NCI-H146 (cell line): ENCODE results near the gene NT5DC1.

Experiments used
- DNase-seq: peaks from one replicate; lab custom pipeline; 2025; lab: John Stamatoyannopoulos, UW

Gene NT5DC1

GRCh38 chr6:116196841-116197240, 96.2 kb downstream of the NT5DC1 start:
- no peak for DNase-seq

GRCh38 chr6:116200619-116201249, 100.1 kb downstream of the NT5DC1 start:
- DNase-seq, result no peak

GRCh38 chr6:116201538-116201937, 100.9 kb downstream of the NT5DC1 start:
- no peak for DNase-seq

GRCh38 chr6:116205281-116205680, 104.6 kb downstream of the NT5DC1 start:
- DNase-seq, result no peak

- DNase-seq, result no peak
Measured at GRCh38 chr6:116206231-116206903, 105.7 kb downstream of the NT5DC1 start.

- DNase-seq, result no peak
Measured at GRCh38 chr6:116208056-116208785, 107.6 kb downstream of the NT5DC1 start.

- DNase-seq, result no peak
Measured at GRCh38 chr6:116210316-116210715, 109.7 kb downstream of the NT5DC1 start.

GRCh38 chr6:116210750-116211425, 110.2 kb downstream of the NT5DC1 start:
- DNase-seq, result no peak

GRCh38 chr6:116214681-116215080, 114.0 kb downstream of the NT5DC1 start:
- no peak for DNase-seq

GRCh38 chr6:116215414-116215813, 114.8 kb downstream of the NT5DC1 start:
- no peak for DNase-seq

- DNase-seq, result peak; percentile 24
Measured at GRCh38 chr6:116217069-116217468, 116.4 kb downstream of the NT5DC1 start.

- no peak for DNase-seq
Measured at GRCh38 chr6:116218172-116218633, 117.5 kb downstream of the NT5DC1 start.

GRCh38 chr6:116218866-116219265, 118.2 kb downstream of the NT5DC1 start:
- no peak for DNase-seq

GRCh38 chr6:116221067-116221466, 120.4 kb downstream of the NT5DC1 start:
- DNase-seq, result no peak

- no peak for DNase-seq
Measured at GRCh38 chr6:116221911-116222310, 121.3 kb downstream of the NT5DC1 start.

GRCh38 chr6:116223355-116223754, 122.7 kb downstream of the NT5DC1 start:
- no peak for DNase-seq

GRCh38 chr6:116229287-116229913, 128.7 kb downstream of the NT5DC1 start:
- no peak for DNase-seq

GRCh38 chr6:116234689-116235088, 134.0 kb downstream of the NT5DC1 start:
- no peak for DNase-seq

- DNase-seq, result no peak
Measured at GRCh38 chr6:116238083-116238482, 137.4 kb downstream of the NT5DC1 start.

- no peak for DNase-seq
Measured at GRCh38 chr6:116239256-116239655, 138.6 kb downstream of the NT5DC1 start.

GRCh38 chr6:116239856-116240255, 139.2 kb downstream of the NT5DC1 start:
- DNase-seq, result no peak

- DNase-seq, result no peak
Measured at GRCh38 chr6:116244284-116244683, 143.6 kb downstream of the NT5DC1 start.
